Neural cell (in vitro differentiated cells): ENCODE measurements around the gene ITGA2B. TPM values are rescaled to one million over a fixed set of nuclear protein-coding genes. Genes with fewer than 3 reads are reported as not detected.

Experiments
- H2AFZ ChIP-seq: fragments of 200-600, 300-800 bp; sonication (generic), shearing (Covaris generic); 2 replicates; pipeline ENCODE4 v1.6.0; 2014; ENCODE audit warnings: low read depth, mild to moderate bottlenecking, antibody characterized with exemption, low read length, moderate library complexity
- H3F3A ChIP-seq: fragments of 200-600 bp; shearing (Covaris generic); 2 replicates; pipeline ENCODE4 v1.6.1; 2016; ENCODE audit warnings: mild to moderate bottlenecking, moderate library complexity, mixed read lengths, antibody characterized with exemption, low read length; ENCODE audit not compliant: insufficient read depth, poor library complexity, severe bottlenecking
- H3K27ac ChIP-seq: fragments of 200-600, 300-800 bp; sonication (generic), shearing (Covaris generic); 2 replicates; pipeline ENCODE4 v1.5.1; 2014; ENCODE audit warnings: mild to moderate bottlenecking, low read length, moderate library complexity
- H3K27me3 ChIP-seq: fragments of 300-800, 200-600 bp; sonication (generic), shearing (Covaris generic); 2 replicates; pipeline ENCODE4 v1.6.0; 2014; ENCODE audit warnings: mild to moderate bottlenecking, low read depth, low read length, moderate library complexity; ENCODE audit not compliant: insufficient read depth
- H3K36me3 ChIP-seq: fragments of 300-800, 200-600 bp; sonication (generic), shearing (Covaris generic); 2 replicates; pipeline ENCODE4 v1.5.1; 2014; ENCODE audit warnings: mild to moderate bottlenecking, antibody characterized with exemption, low read length, moderate library complexity; ENCODE audit not compliant: insufficient read depth
- H3K4me2 ChIP-seq: fragments of 300-800, 200-600 bp; sonication (generic), shearing (Covaris generic); 2 replicates; pipeline ENCODE4 v1.6.0; 2014; ENCODE audit warnings: mild to moderate bottlenecking, low read length
- H3K4me3 ChIP-seq: fragments of 300-800, 200-600 bp; sonication (generic), shearing (Covaris generic); 2 replicates; pipeline ENCODE4 v1.5.1; 2014; ENCODE audit warnings: mild to moderate bottlenecking, low read length, moderate library complexity
- H3K79me2 ChIP-seq: fragments of 200-600 bp; shearing (Covaris generic); replicated peaks from 2 replicates; pipeline ENCODE4 v1.6.0; 2014; ENCODE audit warnings: mild to moderate bottlenecking, low read length, moderate library complexity; ENCODE audit not compliant: insufficient read depth
- H3K9ac ChIP-seq: fragments of 300-800, 200-600 bp; sonication (generic), shearing (Covaris generic); 2 replicates; pipeline ENCODE4 v1.6.1; 2016; ENCODE audit warnings: mild to moderate bottlenecking, low read length, mixed read lengths
- H3K9me2 ChIP-seq: fragments of 200-600 bp; shearing (Covaris generic); 2 replicates; pipeline ENCODE4 v1.6.1; 2016; ENCODE audit warnings: mild to moderate bottlenecking, low read length, mixed read lengths; ENCODE audit not compliant: insufficient read depth
- H3K9me3 ChIP-seq: fragments of 200-600, 300-800 bp; sonication (generic), shearing (Covaris generic); 2 replicates; pipeline ENCODE4 v1.6.1; 2016; ENCODE audit warnings: mild to moderate bottlenecking, mixed run types, low read length, moderate library complexity, mixed read lengths
- H4K20me1 ChIP-seq: fragments of 200-600 bp; shearing (Covaris generic); 2 replicates; pipeline ENCODE4 v1.6.1; 2016; ENCODE audit warnings: mild to moderate bottlenecking, mixed run types; ENCODE audit not compliant: insufficient read depth
- EP300 ChIP-seq: fragments of 450-650 bp; conservative IDR thresholded peaks from 2 replicates; pipeline ENCODE4 v1.6.1; 2014; ENCODE audit warnings: antibody characterized with exemption, mild to moderate bottlenecking, moderate library complexity; ENCODE audit not compliant: poor library complexity, severe bottlenecking
- EZH2 ChIP-seq: fragments of 200-600, 300-800 bp; shearing (Covaris generic), sonication (generic); IDR thresholded peaks from 2 replicates; pipeline ENCODE4 v1.6.1; 2014; ENCODE audit warnings: antibody characterized with exemption, low read length, borderline replicate concordance, mild to moderate bottlenecking; ENCODE audit not compliant: insufficient read depth, poor library complexity, severe bottlenecking
- MXI1 ChIP-seq: fragments of 450-650 bp; conservative IDR thresholded peaks from 2 replicates; pipeline ENCODE4 v1.6.1; 2014; ENCODE audit warnings: antibody characterized with exemption, mild to moderate bottlenecking; ENCODE audit not compliant: poor library complexity, severe bottlenecking
- POLR2AphosphoS5 ChIP-seq: IDR thresholded peaks from 2 replicates; pipeline ENCODE4 v1.6.1; 2012
- RAD21 ChIP-seq: fragments of 450-650 bp; conservative IDR thresholded peaks from 2 replicates; pipeline ENCODE4 v1.6.1; 2014; ENCODE audit warnings: antibody characterized with exemption, mild to moderate bottlenecking, moderate library complexity
- SMC3 ChIP-seq: fragments of 450-650 bp; conservative IDR thresholded peaks from 2 replicates; pipeline ENCODE4 v1.6.1; 2014; ENCODE audit warnings: antibody characterized with exemption, mild to moderate bottlenecking, moderate library complexity; ENCODE audit not compliant: poor library complexity
- TAF1 ChIP-seq: IDR thresholded peaks from 2 replicates; pipeline ENCODE4 v1.6.1; 2012; ENCODE audit warnings: low read depth
- polyA minus RNA-seq: library from RNA; depleted of rRNA, polyadenylated mRNA; stranded (reverse); fragments of >200 nt; gene quantifications from 2 replicates; pipeline ENCODE4 v1.2.3, GENCODE V29; 2014
- polyA plus RNA-seq: library from polyadenylated mRNA; depleted of rRNA; stranded (reverse); fragments of >200 nt; gene quantifications from 2 replicates; pipeline ENCODE4 v1.2.3, GENCODE V29; 2014
- TF ChIP-seq, protein P1 (sequence below): IDR thresholded peaks from 2 replicates; pipeline ENCODE4 v1.6.1; 2012; ENCODE audit warnings: borderline replicate concordance
- TF ChIP-seq, protein P2 (sequence below): fragments of 450-650 bp; IDR thresholded peaks from 2 replicates; pipeline ENCODE4 v1.5.1; 2014; ENCODE audit warnings: antibody characterized with exemption, mild to moderate bottlenecking, moderate library complexity; ENCODE audit not compliant: poor library complexity, severe bottlenecking

Gene ITGA2B
- polyA plus RNA-seq, result 3.1 and 3.9 TPM in 2 replicates
- 2.4 and 2.8 TPM in 2 replicates for polyA minus RNA-seq

DNA sequence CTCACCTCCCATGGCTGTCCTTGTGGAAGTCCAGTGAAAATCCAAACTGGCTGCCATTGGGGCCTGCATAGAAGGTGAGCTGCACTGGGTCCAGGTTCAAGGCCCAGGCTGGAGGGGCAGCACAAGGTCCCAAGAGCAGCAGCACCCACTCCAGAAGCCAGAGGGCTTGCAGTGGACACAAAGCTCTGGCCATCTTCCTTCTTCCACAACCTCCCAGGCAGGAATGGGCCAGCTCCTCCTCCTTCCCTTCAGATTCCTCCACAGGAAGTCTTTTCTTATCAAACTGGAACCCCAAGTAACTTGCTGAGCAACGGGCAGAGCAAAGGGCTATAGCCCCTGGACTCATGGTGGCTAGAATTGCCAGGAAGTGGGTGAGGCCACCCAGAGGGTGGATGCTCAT, at the start of gene ITGA2B:
ITGA2B (minus strand) TSS at position 369 of the 400 bp plus-strand sequence; CDS start at position 193, 176 bp downstream.
- peaks cover 15% of the 10 kb centered on the region for H3K27me3 ChIP-seq
- H3K4me3 ChIP-seq, result no peak within 1 kb of the TSS
- H3K9me2 ChIP-seq, result no peaks in the 10 kb centered on the region
- TF ChIP-seq POLR2AphosphoS5 (no peak), EP300 (no peak), EZH2 (no peak), MXI1 (no peak), TAF1 (no peak)
- TF ChIP-seq, protein P1, sequence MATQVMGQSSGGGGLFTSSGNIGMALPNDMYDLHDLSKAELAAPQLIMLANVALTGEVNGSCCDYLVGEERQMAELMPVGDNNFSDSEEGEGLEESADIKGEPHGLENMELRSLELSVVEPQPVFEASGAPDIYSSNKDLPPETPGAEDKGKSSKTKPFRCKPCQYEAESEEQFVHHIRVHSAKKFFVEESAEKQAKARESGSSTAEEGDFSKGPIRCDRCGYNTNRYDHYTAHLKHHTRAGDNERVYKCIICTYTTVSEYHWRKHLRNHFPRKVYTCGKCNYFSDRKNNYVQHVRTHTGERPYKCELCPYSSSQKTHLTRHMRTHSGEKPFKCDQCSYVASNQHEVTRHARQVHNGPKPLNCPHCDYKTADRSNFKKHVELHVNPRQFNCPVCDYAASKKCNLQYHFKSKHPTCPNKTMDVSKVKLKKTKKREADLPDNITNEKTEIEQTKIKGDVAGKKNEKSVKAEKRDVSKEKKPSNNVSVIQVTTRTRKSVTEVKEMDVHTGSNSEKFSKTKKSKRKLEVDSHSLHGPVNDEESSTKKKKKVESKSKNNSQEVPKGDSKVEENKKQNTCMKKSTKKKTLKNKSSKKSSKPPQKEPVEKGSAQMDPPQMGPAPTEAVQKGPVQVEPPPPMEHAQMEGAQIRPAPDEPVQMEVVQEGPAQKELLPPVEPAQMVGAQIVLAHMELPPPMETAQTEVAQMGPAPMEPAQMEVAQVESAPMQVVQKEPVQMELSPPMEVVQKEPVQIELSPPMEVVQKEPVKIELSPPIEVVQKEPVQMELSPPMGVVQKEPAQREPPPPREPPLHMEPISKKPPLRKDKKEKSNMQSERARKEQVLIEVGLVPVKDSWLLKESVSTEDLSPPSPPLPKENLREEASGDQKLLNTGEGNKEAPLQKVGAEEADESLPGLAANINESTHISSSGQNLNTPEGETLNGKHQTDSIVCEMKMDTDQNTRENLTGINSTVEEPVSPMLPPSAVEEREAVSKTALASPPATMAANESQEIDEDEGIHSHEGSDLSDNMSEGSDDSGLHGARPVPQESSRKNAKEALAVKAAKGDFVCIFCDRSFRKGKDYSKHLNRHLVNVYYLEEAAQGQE, result no peak
- TF ChIP-seq, protein P2, sequence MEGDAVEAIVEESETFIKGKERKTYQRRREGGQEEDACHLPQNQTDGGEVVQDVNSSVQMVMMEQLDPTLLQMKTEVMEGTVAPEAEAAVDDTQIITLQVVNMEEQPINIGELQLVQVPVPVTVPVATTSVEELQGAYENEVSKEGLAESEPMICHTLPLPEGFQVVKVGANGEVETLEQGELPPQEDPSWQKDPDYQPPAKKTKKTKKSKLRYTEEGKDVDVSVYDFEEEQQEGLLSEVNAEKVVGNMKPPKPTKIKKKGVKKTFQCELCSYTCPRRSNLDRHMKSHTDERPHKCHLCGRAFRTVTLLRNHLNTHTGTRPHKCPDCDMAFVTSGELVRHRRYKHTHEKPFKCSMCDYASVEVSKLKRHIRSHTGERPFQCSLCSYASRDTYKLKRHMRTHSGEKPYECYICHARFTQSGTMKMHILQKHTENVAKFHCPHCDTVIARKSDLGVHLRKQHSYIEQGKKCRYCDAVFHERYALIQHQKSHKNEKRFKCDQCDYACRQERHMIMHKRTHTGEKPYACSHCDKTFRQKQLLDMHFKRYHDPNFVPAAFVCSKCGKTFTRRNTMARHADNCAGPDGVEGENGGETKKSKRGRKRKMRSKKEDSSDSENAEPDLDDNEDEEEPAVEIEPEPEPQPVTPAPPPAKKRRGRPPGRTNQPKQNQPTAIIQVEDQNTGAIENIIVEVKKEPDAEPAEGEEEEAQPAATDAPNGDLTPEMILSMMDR, result no peak
- no peaks in the 10 kb centered on the region for H3F3A ChIP-seq
- H3K9me3 ChIP-seq, result no peaks in the 10 kb centered on the region
- H3K36me3 ChIP-seq, result no peaks in the 10 kb centered on the region
- no peaks in the 10 kb centered on the region for H3K79me2 ChIP-seq
- H2AFZ ChIP-seq, result no peak within 1 kb of the TSS
- H4K20me1 ChIP-seq, result no peaks in the 10 kb centered on the region
- H3K9ac ChIP-seq, result no peak within 1 kb of the TSS
- no peak within 1 kb of the TSS for H3K4me2 ChIP-seq
- H3K27ac ChIP-seq, result no peak within 1 kb of the TSS

DNA sequence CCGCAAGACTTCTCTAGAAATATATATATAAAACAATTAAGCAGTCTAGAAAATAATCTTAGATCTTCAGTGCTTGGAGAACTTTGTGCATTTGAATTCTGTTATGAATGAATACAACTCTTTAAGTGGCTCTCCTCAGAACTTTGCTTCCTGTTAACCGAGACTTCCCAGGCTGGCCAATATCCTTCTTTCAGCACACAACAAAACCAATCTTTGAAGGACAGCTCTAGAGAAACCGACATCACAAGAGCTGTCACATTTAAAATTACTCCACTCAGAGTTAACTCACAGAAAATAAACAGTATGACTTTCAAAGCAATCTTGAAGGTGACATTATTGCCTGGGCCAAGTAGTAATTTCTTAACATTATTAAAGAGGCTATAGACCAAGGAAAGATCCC, 49.7 kb upstream of the ITGA2B start:
- no peak overlapping the region for H2AFZ ChIP-seq
- H4K20me1 ChIP-seq, result no peaks in the 10 kb centered on the region
- H3K9me2 ChIP-seq, result no peaks in the 10 kb centered on the region
- H3K27me3 ChIP-seq, result no peaks in the 10 kb centered on the region
- TF ChIP-seq EZH2 (no peak), MXI1 (no peak), TAF1 (no peak), EP300 (no peak), RAD21 (no peak), POLR2AphosphoS5 (no peak), SMC3 (no peak)
- TF ChIP-seq, protein P2, result no peak
- TF ChIP-seq, protein P1, result no peak
- no peaks in the 10 kb centered on the region for H3K36me3 ChIP-seq
- H3K27ac ChIP-seq, result no peak overlapping the region
- H3K79me2 ChIP-seq, result peaks cover 3% of the 10 kb centered on the region
- H3K9ac ChIP-seq, result no peak overlapping the region
- H3K4me3 ChIP-seq, result no peak overlapping the region
- no peaks in the 10 kb centered on the region for H3F3A ChIP-seq
- H3K4me2 ChIP-seq, result no peak overlapping the region
- H3K9me3 ChIP-seq, result no peaks in the 10 kb centered on the region
